ENCODE measurements around the gene DLGAP4.

DNA sequence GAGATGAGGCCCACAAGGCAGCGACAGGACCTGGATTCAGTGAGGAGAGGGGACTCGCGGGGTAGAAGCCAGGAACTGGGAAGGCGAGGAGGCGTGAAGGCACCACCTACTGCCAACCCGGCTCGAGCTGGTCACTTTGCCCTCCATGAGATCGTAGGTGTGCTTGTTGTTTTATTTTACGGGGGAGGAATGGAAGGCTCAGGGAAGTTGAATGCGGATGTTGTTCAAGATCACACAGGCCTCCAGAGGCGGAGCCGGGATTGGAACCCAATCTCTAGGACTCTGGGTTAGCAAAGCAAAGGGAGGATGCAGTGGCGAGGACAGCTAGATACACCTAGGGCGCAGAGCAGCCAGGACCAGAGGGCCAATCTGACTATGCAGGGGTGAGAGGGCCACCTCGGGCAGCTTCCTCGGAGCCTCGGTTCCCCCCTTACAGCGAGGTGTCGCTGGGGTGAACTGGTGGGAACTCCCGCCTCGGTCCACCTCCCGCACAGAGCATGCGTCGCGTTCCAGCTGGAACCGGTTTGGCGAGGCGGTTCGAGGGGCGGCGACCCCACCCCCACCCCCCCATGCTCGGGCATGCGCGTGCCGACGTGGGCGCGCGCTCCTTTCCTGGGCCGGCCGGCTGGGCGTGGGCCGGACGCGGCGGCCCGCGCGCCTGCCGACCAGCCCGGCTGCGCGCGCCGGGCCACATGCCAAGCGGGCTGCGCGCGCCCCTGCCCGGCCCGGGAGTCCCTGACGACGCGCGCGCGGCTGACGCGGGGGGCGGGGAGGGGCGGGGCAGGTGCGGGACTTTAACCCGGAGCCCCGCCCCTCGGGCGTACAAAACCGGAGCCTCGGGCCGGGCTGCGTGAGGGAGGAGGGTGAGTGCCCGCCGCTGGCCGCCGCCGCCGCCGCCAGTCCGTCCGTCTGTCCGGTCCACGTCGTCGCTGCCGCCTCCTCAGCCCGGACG is 154.8 kb downstream of the DLGAP4 start:
- TF ChIP-seq ZNF274 (IDR thresholded peaks at IDR 0.05; ENCODE audit: low read depth, low read length) = no peak
- no peak for TF ChIP-seq YY1 (IDR thresholded peaks at IDR 0.05; ENCODE audit: insufficient read depth, insufficient read length)
- no peak for TF ChIP-seq SUZ12 (IDR thresholded peaks at IDR 0.05; ENCODE audit: extremely low read depth, insufficient read depth, insufficient read length)
